Activated CD8-positive, alpha-beta memory T cell treated with anti-CD3 and anti-CD28 coated beads for 1 hour (primary cell): ENCODE results near the gene RAB10.
"Not testable (repeated sequence)": the region's sequence is repeated elsewhere in the genome, so short reads cannot be mapped to it uniquely, and the experiment has no call there.

ENCODE experiments used
- DNase-seq, 2 donors: peaks; one replicate each; pipeline ENCODE4 v3.0.0-alpha.2; 2020; ENCODE audit warnings: low read depth in 1 of 2; ENCODE audit errors: extremely low read depth in 1 of 2

RAB10 gene

GRCh38 chr2:26054598-26055348, 20.9 kb downstream of the RAB10 start:
- DNase-seq, result no peak

- no peak for DNase-seq
Measured at GRCh38 chr2:26058390-26058789, 24.5 kb downstream of the RAB10 start.

DNA sequence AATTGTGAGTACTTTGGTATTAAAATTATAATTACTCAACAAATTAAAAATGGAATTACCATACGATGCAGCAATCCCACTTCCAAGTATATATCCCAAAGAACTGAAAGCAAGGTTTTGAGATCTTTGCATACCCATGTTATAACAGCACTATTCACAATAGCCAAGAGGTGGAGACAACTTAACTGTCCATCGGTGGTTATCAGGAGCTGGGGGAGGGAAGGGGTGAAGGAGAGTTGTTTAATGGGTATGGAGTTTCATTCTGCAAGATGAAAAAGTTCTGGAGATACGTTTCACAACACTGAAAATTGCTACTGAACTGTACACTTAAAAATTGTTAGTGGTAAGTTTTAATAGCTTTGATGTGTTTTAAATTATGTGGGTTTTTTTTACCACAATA, 25.7 kb downstream of the RAB10 start:
- DNase-seq, result no peak

DNA sequence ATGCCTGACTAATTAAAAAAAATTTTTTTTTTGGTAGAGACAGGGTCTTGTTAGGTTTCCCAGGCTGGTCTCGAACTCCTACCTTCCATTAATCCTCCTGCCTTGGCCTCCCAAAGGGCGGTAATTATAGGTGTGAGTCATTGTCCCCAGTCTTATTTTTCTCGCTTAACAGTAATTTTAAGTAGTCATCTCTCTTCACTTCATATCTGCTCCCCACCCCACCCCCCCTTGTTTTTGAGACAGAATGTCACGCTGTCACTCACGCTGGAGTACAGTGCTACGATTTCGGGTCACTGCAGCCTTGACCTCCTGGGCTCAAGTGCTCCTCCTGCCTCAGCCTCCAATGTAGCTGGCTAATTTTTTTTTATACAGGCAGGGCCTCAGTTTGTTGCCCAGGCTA, 27.7 kb downstream of the RAB10 start:
- DNase-seq, result no peak

DNA sequence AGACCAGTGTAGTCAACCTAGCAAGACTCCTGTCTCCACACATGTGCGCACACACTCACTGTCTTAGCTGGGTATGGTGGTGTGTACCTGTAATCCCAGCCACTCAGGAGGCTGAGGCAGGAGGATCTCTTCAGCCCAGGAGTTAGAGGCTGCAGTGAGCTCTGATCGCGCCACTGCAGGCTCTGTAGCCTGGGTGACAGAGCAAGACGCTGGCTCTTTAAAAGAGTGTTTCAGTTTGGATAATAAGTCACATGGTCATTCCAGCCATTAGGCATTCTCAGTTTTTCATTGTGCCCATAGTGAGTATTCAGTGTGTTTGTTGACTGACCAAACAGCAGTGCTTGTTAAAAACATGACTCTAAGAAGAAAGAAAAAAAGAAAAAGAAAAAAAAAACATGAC, 31.0 kb downstream of the RAB10 start:
- DNase-seq, result no peak

GRCh38 chr2:26067186-26067974, 33.5 kb downstream of the RAB10 start:
- no peak for DNase-seq

GRCh38 chr2:26067980-26068507, 34.2 kb downstream of the RAB10 start:
- no peak for DNase-seq

GRCh38 chr2:26068602-26069298, 34.9 kb downstream of the RAB10 start:
- DNase-seq, result no peak

DNA sequence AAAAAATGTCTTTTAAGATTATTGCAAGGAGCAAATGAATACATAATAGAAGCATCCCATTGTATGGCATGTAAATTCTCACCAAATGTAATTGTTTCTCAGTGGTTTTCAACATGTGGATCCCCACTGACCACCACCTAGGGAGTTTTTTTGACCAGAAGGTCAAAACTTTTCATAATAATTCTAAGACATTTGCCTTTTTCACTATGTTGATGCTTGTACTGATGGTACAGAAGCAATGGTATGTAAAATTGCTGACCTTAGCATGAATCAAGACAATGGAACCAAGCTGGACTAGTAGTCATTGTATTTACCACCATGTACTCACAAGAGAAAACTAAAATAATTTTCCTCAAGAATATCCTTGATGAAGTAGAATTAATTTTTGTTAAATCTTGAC, 36.8 kb downstream of the RAB10 start:
- DNase-seq, result no peak

DNA sequence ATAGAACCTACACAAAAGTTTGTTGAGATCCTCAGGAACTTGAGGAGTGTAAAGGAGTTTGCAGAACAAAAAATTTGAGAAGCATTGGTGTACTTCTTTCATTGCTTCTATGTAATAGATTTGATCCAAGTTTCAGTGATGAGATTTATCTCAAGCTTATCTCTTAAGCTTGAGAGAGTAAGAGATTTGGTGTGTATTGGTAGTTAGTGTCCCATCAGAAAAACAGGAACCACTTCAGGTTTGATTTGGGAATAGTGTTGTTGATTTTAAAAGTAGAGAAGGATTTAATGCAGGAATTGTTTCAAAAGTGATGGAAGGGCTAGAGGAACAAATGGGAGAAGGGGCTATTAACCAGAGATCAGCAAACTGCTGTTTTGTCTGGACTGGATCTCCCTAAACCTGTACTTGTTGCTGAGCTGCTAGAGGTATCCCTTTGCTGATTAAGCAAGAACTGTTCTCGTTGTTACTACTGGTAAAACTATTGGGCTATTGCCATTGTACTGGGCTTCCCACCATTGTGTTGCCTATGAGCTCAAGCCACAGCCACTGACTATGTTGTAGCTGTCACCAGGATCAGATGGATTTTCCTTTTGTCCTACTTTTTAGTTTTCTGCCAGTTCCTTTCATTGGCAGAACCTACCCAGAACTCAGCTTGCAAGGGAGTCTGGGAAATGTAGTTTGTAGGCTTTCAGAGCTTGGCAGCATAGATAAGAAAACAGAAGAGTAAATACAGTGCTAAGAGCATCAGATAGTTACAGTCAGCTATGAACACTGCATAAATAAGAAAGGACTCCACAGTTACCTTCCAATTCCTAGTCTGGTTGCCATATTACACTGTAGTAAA, 39.3 kb downstream of the RAB10 start:
- no peak for DNase-seq

DNA sequence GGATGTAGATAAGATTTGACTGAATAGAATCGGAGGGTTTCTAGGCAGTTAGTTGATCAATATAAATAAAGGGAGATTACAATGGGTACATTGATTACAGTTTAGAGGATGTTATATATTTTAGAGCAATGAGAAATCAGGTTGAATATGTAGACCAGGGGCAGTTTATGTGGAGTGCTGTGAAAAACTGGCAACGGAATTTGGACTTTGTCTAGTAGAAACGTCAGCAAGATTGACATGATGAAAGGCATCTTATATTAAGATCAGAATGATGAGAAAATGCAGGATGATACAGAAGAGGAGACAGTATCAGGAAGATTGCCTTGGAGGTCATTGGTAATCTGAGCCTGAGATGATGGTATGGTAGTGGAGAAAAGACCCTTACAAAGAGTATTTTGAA, 39.9 kb downstream of the RAB10 start:
- DNase-seq, result no peak

GRCh38 chr2:26074676-26075075, 40.8 kb downstream of the RAB10 start:
- DNase-seq, result no peak

DNA sequence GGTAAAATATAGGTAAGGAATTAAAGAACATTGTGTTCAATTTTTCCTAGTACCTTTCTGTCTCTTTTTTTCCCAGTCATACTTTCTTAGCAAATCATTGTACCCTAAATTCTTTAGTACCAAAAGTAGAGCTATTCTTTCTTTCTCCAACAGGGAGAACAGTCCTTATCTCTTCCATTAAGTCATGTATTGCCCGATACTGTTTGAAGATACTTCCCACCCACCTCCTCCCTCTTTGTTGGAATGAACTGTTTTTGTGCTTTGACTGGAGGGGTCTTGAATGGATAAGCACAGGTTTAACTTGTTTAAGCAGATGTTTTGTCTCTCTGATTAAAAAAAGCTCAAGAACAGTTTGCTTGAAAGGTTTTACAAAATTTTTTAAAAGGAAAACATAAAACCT, 41.3 kb downstream of the RAB10 start:
- no peak for DNase-seq

DNA sequence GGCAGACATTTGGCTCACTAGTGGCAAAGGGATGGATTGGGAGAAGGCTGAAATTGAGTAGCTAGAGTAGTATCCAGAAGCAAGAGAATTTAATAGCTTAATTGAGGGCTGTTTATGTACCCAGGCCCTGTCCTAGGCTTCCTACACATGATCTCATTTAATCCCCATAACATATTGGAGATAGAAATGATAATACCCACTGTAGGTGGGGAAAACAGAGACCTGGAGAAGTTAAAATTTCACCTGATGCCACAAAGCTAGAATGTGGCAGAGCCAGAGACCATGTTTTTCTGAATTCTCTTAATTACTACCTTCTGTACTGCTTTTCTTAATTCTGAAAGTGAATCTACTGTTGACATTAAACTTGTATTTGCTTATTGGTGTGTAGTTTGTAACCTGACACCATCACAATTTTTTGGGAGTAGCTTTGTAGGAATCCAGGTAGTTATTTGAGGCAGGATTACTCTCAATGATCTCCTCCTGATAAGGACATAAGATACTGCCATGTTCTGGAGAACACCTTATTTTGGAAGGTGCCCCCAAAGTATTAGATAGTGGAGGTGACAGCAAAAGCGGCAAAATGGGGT, 42.2 kb downstream of the RAB10 start:
- no peak for DNase-seq

DNA sequence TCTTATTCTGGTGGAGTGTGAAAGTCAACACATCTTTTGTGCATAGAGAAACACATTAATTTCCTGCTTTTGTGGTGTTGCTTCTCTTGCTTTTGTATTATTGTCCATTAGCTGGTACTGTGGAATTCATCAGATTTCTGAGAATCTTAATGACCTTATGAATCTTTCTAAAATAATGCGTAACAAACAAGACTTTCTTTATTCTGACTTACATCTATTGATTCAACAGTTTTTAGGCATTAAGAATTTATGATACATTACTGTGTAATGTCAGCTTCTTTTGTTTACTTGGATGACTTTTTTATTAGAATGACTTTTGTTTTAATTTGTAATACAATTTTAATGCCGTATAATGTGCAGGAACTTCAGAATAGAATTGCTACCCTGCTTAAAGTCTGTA, 43.4 kb downstream of the RAB10 start:
- no peak for DNase-seq

DNA sequence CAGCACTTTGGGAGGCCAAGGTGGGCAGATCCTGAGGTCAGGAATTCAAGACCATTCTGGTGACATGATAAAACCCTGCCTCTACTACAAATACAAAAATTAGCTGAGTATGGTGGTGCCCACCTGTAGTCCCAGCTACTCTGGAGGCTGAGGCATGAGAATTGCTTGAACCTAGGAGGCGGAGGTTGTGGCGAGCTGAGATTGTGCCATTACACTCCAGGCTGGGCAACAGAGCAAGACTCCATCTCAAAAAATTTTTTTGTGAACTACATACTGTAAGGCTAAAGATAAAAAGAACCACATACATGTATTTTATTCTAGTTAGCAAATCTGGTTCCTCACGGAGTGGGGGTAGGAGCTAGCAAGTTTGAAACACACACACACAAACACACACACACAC, 45.1 kb downstream of the RAB10 start:
- no peak for DNase-seq

DNA sequence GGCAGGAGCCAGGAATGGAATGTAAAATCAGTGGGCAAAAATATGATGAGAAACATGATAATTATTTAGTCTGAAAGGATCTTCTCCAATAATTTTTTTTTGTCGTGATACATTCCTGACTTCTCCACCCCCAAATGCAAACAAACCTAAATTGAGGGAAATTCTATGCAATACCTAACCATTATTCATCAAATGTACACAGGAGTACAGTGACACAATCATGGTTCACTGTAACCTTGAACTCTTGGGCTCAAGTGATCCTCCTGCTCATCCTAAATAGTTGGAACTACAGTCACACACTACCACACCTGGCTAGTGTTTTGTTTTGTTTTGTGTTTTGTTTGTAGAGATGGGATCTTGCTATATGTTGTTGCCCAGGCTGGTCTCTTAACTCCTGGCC, 46.5 kb downstream of the RAB10 start:
- no peak for DNase-seq

GRCh38 chr2:26080925-26081324, 47.0 kb downstream of the RAB10 start:
- DNase-seq, result not testable (repeated sequence)

DNA sequence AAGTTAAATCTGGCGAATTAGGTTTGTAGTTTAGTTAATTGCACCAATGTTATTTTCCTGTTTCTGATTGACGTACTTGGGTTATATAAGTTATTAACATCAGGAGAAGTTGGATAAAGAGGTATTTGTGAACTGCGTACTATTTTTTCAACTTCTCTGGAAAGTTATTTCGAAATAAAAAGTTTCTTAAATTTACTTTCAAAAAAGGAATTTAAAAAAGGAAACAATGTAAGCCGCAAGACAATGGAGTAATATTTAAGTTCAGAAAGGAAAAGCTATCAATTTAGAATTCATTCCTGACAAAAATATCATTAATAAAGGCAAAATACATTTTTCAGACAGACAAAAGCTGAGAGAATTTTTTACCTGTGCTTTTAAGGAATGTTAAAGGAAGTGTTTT, 47.7 kb downstream of the RAB10 start:
- DNase-seq, result no peak

DNA sequence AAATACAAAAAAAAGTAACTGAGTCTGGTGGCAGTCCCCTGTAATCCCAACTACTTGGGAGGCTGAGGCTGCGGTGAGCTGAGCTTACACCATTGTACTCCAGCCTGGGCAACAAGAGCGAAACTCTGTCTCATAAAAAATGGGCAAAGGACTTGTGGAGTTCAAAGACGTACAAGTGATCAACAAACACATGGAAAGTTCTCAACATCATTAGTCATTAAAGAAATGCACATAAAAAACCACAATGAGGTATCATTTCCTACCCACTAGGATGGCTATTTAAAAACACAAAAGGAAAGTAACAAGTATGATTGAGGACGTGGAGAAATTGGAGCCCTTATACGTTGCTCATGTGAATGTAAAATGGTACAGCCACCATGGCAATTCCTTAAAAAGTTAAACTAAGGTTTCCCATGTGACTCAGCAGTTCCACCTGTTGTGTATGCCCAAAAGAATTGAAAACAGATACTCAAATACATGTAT, 52.3 kb downstream of the RAB10 start:
- DNase-seq, result no peak
